GM06990 (cell line): ENCODE results near the gene SPDYE2.
"Not testable (repeated sequence)": the region's sequence is repeated elsewhere in the genome, so short reads cannot be mapped to it uniquely, and the experiment has no call there.

Source experiments
- DNase-seq: peaks from one replicate; pipeline ENCODE4 v3.0.0-alpha.2; 2011; ENCODE audit not compliant: insufficient read length; ENCODE audit errors: extremely low read depth
- H3K27me3 ChIP-seq: replicated peaks from 2 replicates; pipeline ENCODE4 v1.6.0; 2011; ENCODE audit warnings: low read length; ENCODE audit not compliant: control insufficient read depth, insufficient read depth
- H3K36me3 ChIP-seq: 2 replicates; pipeline ENCODE4 v1.5.1; 2011; ENCODE audit warnings: low read length; ENCODE audit not compliant: control insufficient read depth, insufficient read depth
- H3K4me3 ChIP-seq: replicated peaks from 2 replicates; pipeline ENCODE4 v1.5.1; 2011; ENCODE audit warnings: low read depth, mild to moderate bottlenecking, control low read depth, low read length

The SPDYE2 gene

DNA sequence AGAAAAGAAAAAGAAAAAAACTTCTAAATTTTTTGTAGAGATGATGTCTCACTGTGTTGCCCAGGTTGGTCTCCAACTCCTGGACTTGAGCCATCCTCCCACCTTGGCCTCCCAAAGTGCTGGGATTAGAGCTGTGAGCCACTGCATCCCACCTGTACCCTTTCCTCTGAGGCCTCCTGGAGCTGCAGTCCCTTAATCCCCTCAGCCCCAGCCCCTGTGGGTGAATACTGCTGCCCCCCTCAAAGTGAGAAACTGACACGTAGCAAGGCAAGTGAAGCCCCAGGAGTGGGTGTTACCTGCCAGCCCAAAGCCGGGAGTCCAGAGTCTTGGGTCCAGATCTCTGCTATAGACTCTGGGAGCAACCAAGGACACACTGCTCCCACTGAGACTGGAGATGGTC is 26.2 kb upstream of the SPDYE2 start:
- not testable (repeated sequence) for DNase-seq, H3K36me3 ChIP-seq, H3K4me3 ChIP-seq, H3K27me3 ChIP-seq

- not testable (repeated sequence) for H3K27me3 ChIP-seq, H3K36me3 ChIP-seq, H3K4me3 ChIP-seq, DNase-seq
These were observed 23.8 kb upstream of the SPDYE2 start for GRCh38 chr7:102527182-102527581.

DNA sequence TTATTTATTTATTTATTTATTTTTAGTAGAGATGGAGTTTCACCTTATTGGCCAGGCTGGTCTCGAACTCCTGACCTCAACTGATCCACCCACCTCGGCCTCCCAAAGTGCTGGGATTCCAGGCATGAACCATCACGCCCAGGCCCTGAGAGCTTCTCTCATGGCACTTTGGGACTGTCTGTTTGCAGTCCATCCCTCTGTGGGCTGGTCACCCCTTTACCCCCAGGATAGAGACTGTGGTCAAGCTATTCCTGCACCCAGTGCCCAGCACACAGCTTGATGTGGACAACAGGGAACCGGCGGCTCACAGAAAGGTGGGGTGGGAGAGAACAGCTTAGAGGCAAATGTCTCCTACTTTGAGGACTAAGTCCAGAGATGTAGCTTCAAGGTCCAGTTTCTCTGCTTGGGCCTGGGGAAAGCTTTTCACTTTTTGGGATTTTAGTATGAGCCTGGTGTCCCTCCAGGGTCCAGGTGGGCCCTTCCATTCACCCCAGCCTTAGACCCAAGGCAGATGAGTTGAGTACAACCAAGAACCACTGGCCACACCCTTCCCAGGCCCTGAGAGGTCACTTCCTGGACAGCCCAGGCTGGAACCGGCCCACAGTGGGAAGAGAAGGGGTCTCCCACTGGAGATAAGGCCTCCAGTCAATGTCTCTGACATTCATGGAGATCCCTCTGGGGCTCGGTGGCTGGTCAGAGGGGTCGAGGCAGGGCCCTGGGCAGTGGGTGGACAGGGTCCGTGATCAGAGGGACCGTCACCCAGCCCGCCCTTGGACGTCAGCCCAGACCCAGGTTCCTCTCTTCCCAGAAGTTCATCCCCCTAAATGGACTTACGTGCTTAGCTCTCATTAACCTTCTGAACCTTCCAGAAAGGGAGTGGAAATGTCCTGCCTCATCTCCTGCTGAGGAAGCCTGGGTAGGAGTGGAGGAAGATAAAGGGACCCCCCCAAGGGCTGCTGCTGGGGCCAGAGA is 22.9 kb upstream of the SPDYE2 start:
- H3K36me3 ChIP-seq, H3K4me3 ChIP-seq, DNase-seq, H3K27me3 ChIP-seq: not testable (repeated sequence)

DNA sequence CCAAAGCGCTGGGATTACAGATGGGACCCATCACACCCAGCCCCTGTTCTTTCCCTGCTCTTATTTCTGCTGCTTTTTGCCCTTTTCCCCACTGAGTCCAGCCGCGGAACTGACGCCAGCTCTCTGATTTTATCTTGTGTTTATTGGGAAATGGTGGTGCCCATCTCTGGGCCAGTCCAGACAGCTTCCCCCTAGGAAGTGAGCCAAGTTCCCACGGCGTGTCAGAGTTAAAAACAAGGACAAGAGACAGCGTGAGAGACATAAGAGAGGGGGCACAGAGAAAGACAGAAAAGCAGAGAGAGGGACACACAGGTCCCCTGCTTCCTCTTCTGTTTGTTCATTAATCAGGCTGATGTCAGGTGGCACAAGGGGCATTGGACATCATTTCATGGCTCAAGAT is 19.4 kb upstream of the SPDYE2 start:
- H3K4me3 ChIP-seq, H3K36me3 ChIP-seq, DNase-seq, H3K27me3 ChIP-seq: not testable (repeated sequence)

DNA sequence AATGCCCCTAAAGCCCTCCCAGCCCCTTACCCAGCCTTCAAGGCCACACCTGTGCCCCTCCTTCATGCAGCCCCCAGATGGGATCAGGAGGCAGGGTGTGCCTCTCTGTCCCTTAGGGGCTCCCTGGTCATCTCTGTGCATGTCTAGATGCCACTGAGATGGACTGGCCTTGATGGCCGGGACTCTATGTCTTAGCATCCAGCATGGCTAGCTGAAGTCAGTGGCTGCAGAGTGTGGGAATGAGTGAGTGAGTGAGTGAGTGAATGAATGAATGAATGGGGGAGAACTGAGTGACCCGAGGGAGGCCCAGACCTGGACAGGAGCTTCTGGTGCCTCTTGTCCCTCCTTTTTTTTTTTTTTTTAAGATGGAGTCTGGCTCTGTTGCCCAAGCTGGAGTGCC is 18.9 kb upstream of the SPDYE2 start:
- not testable (repeated sequence) for H3K27me3 ChIP-seq, DNase-seq, H3K4me3 ChIP-seq, H3K36me3 ChIP-seq

- not testable (repeated sequence) for DNase-seq, H3K27me3 ChIP-seq, H3K4me3 ChIP-seq, H3K36me3 ChIP-seq
These were observed 15.9 kb upstream of the SPDYE2 start for GRCh38 chr7:102535062-102535615.

- not testable (repeated sequence) for DNase-seq, H3K4me3 ChIP-seq, H3K27me3 ChIP-seq, H3K36me3 ChIP-seq
These were observed 10.4 kb upstream of the SPDYE2 start for GRCh38 chr7:102540604-102541003.

DNA sequence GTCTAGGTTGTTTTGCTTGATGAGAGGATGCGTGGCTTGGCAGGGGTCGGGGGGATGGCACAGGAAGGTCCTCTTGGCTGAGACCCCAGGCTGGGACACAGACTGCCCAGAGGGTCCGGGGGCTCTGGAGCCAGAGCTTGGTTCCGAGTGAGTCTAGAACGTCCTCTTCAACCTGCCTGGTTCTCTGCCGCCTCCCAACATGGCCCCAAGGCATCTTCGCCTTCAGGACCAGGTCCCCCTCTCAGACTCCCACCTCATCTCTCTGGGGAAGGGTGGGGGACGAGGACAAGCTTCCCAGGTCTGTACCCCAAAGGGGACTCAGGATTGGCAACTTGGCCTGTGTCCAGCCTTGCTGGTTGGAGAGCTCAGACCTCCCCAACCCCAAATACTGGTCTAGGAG is 8.9 kb upstream of the SPDYE2 start:
- H3K27me3 ChIP-seq, H3K4me3 ChIP-seq, H3K36me3 ChIP-seq, DNase-seq: not testable (repeated sequence)

- not testable (repeated sequence) for H3K4me3 ChIP-seq, DNase-seq, H3K36me3 ChIP-seq, H3K27me3 ChIP-seq
These were observed 8.3 kb upstream of the SPDYE2 start for GRCh38 chr7:102542771-102543170.

DNA sequence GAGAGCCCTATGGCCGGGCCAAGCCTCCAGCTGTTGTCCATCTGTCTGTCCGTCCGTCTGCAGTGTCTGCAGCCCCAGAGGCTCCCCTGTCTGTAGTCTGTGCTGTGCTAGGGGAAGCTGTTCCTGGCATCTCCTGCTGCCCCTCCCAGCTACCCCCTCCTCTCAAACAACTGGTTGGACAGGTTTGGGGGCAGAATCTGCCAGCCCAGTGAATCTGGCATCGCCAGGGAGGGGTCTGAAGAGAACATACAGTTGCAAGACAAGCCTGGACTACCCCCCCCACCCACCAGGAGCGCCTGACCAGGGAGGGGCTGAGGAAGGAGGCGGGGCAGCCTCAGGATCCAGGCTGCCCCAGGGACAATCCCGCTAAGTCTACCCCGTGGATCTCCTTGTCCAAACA is 7.4 kb upstream of the SPDYE2 start, which contains the start of gene UPK3BL2:
Gene UPK3BL2 (minus strand): TSS at position 101 of the 400 bp plus-strand sequence. CDS start 60 bp downstream, at position 41.
- DNase-seq = not testable (repeated sequence)

GRCh38 chr7:102544372-102544771 is 6.7 kb upstream of the SPDYE2 start:
- H3K4me3 ChIP-seq, DNase-seq, H3K27me3 ChIP-seq, H3K36me3 ChIP-seq: not testable (repeated sequence)

More for the DNA sequence above, 7.4 kb upstream of the SPDYE2 start, which contains the start of gene UPK3BL2:
- H3K27me3 ChIP-seq, H3K36me3 ChIP-seq, H3K4me3 ChIP-seq: not testable (repeated sequence)

GRCh38 chr7:102545288-102545687 is 5.7 kb upstream of the SPDYE2 start:
- not testable (repeated sequence) for H3K36me3 ChIP-seq, H3K27me3 ChIP-seq, H3K4me3 ChIP-seq, DNase-seq

- H3K36me3 ChIP-seq, DNase-seq, H3K4me3 ChIP-seq, H3K27me3 ChIP-seq: not testable (repeated sequence)
These were observed 4.7 kb upstream of the SPDYE2 start for GRCh38 chr7:102546353-102546752.

- H3K4me3 ChIP-seq, H3K36me3 ChIP-seq, DNase-seq, H3K27me3 ChIP-seq: not testable (repeated sequence)
These were observed 17.6 kb downstream of the SPDYE2 start for GRCh38 chr7:102568620-102569019.
